ENCODE measurements around the gene SCYGR2. TPM values are rescaled to one million over a fixed set of nuclear protein-coding genes. Genes with fewer than 3 reads are reported as not detected.

Gene SCYGR2
- total RNA-seq, 2 donors from 2014 or later = not detected

GRCh38 chr2:227643990-227644551 is 45.4 kb downstream of the SCYGR2 start:
- DNase-seq (ENCODE audit: low spot score) = no peak
- intact Hi-C loops (cut with DNase I) = no loop called here
- Histone ChIP-seq H3K27me3 (replicated peaks; ENCODE audit: insufficient read depth) (no peaks in the 10 kb centered on the region), H3K9me3 (no peaks in the 10 kb centered on the region), H3K4me3 (no peak overlapping the region), H3K36me3 (no peaks in the 10 kb centered on the region), H3K4me1 (replicated peaks) (no peaks in the 10 kb centered on the region), H3K27ac (no peak overlapping the region)
- 74% methylated on average over 5 of the region's 5 CpGs for WGBS
- TF ChIP-seq CTCF (IDR thresholded peaks at IDR 0.05) (no peak), POLR2A (IDR thresholded peaks at IDR 0.05) (no peak), POLR2AphosphoS5 (IDR thresholded peaks at IDR 0.05) (no peak)

Other genes starting within 250 kb of the SCYGR2 start
- gene TM4SF20, start 219.6 kb upstream of the SCYGR2 start, total RNA-seq = not detected
- gene SCYGR1, start 210.9 kb upstream of the SCYGR2 start, total RNA-seq = not detected
- gene AGFG1, start 126.7 kb upstream of the SCYGR2 start, total RNA-seq = 10 to 100 TPM; 40.3 to 73.7 TPM
- gene SCYGR3, start 15.9 kb downstream of the SCYGR2 start, total RNA-seq = not detected
- not detected for gene SCYGR4, start 18.6 kb downstream of the SCYGR2 start, total RNA-seq
- gene SCYGR5, start 67.9 kb downstream of the SCYGR2 start, total RNA-seq = not detected
- gene SLC19A3, start 119.1 kb downstream of the SCYGR2 start, total RNA-seq = 1 to 10 TPM in 1 of 2 donors, under 1 TPM in 1; 0.41 to 1.3 TPM
- gene SCYGR6, start 125.9 kb downstream of the SCYGR2 start, total RNA-seq = not detected
- not detected for gene SCYGR7, start 129.4 kb downstream of the SCYGR2 start, total RNA-seq
- not detected for gene SCYGR8, start 147.0 kb downstream of the SCYGR2 start, total RNA-seq
- gene CCL20, start 214.9 kb downstream of the SCYGR2 start, total RNA-seq = 1 to 10 TPM in 1 of 2 donors, not detected in 1; 1.6 TPM

Data from prostate gland (tissue), 2 donors.